Measurements from ENCODE around the gene ARL4A. TPM values are rescaled to one million over a fixed set of nuclear protein-coding genes. Genes with fewer than 3 reads are reported as not detected.

Gene ARL4A
- total RNA-seq, 2 experiments from 2014 or later: 11.7 to 12.0 TPM

GRCh38 chr7:12695965-12696364 is 8.5 kb downstream of the ARL4A start:
- no peaks in the 10 kb centered on the region for H3K27me3 Mint-ChIP-seq
- H3K27ac Mint-ChIP-seq: no peak overlapping the region
- no peak overlapping the region for H3K4me3 Mint-ChIP-seq
- H3K4me1 Mint-ChIP-seq: peaks cover 8% of the 10 kb centered on the region
- ATAC-seq (ENCODE audit: low read depth) (no peak), DNase-seq (no peak)
- H3K36me3 Mint-ChIP-seq: peaks cover 7% of the 10 kb centered on the region
- POLR2A ChIA-PET: interaction anchor here (2.1 kb wide), 1 partner anchor 9 kb away, joined by 10 read pairs; the partner anchor contains the start of gene ARL4A
- no peaks in the 10 kb centered on the region for H3K9me3 Mint-ChIP-seq

GRCh38 chr7:12699299-12699698 is 11.9 kb downstream of the ARL4A start:
- H3K4me1 Mint-ChIP-seq: peaks cover 1% of the 10 kb centered on the region
- no peak for DNase-seq
- ATAC-seq (ENCODE audit: low read depth): no peak
- POLR2A ChIA-PET: no interaction called here
- peaks cover 2% of the 10 kb centered on the region for H3K9me3 Mint-ChIP-seq
- peaks cover 4% of the 10 kb centered on the region for H3K36me3 Mint-ChIP-seq
- H3K4me3 Mint-ChIP-seq: no peak overlapping the region
- H3K27me3 Mint-ChIP-seq: no peaks in the 10 kb centered on the region
- H3K27ac Mint-ChIP-seq: no peak overlapping the region

GRCh38 chr7:12701433-12701832 is 14.0 kb downstream of the ARL4A start:
- POLR2A ChIA-PET: no interaction called here

GRCh38 chr7:12703881-12704280 is 16.4 kb downstream of the ARL4A start:
- no peak for ATAC-seq (ENCODE audit: low read depth)

More at GRCh38 chr7:12701433-12701832, 14.0 kb downstream of the ARL4A start:
- ATAC-seq (ENCODE audit: low read depth) (no peak), DNase-seq (no peak)
- Mint-ChIP-seq H3K4me1 (no peaks in the 10 kb centered on the region), H3K27me3 (no peaks in the 10 kb centered on the region), H3K27ac (no peak overlapping the region), H3K4me3 (no peak overlapping the region), H3K9me3 (peaks cover 2% of the 10 kb centered on the region), H3K36me3 (peaks cover 2% of the 10 kb centered on the region)

GRCh38 chr7:12705878-12706277 is 18.4 kb downstream of the ARL4A start:
- POLR2A ChIA-PET: interaction anchor here (1.3 kb wide), 1 partner anchor 10 kb away, joined by 3 read pairs; no protein-coding TSS in a partner anchor
- Mint-ChIP-seq H3K4me3 (no peak overlapping the region), H3K36me3 (peaks cover 2% of the 10 kb centered on the region)

More at GRCh38 chr7:12703881-12704280, 16.4 kb downstream of the ARL4A start:
- H3K9me3 Mint-ChIP-seq: peaks cover 2% of the 10 kb centered on the region
- DNase-seq: no peak
- no peaks in the 10 kb centered on the region for H3K4me1 Mint-ChIP-seq
- H3K4me3 Mint-ChIP-seq: no peak overlapping the region
- POLR2A ChIA-PET: interaction anchor here (0.7 kb wide), 1 partner anchor 16 kb away, joined by 3 read pairs; the partner anchor contains the start of gene ARL4A
- no peaks in the 10 kb centered on the region for H3K27me3 Mint-ChIP-seq
- H3K27ac Mint-ChIP-seq: no peak overlapping the region
- H3K36me3 Mint-ChIP-seq: peaks cover 2% of the 10 kb centered on the region

GRCh38 chr7:12706900-12707536 is 19.6 kb downstream of the ARL4A start:
- ATAC-seq (ENCODE audit: low read depth) (no peak), DNase-seq (no peak)
- Mint-ChIP-seq H3K36me3 (no peaks in the 10 kb centered on the region), H3K27me3 (no peaks in the 10 kb centered on the region), H3K27ac (no peak overlapping the region), H3K4me3 (no peak overlapping the region), H3K9me3 (no peaks in the 10 kb centered on the region), H3K4me1 (no peaks in the 10 kb centered on the region)
- POLR2A ChIA-PET: no interaction called here

More at GRCh38 chr7:12705878-12706277, 18.4 kb downstream of the ARL4A start:
- Mint-ChIP-seq H3K27ac (no peak overlapping the region), H3K27me3 (no peaks in the 10 kb centered on the region), H3K4me1 (no peaks in the 10 kb centered on the region), H3K9me3 (peaks cover 2% of the 10 kb centered on the region)
- no peak for DNase-seq
- no peak for ATAC-seq (ENCODE audit: low read depth)

GRCh38 chr7:12708314-12708713 is 20.9 kb downstream of the ARL4A start:
- POLR2A ChIA-PET: no interaction called here
- no peaks in the 10 kb centered on the region for H3K36me3 Mint-ChIP-seq
- DNase-seq (no peak), ATAC-seq (ENCODE audit: low read depth) (no peak)
- H3K27ac Mint-ChIP-seq: no peak overlapping the region
- H3K4me1 Mint-ChIP-seq: no peaks in the 10 kb centered on the region
- no peaks in the 10 kb centered on the region for H3K27me3 Mint-ChIP-seq
- no peaks in the 10 kb centered on the region for H3K9me3 Mint-ChIP-seq
- no peak overlapping the region for H3K4me3 Mint-ChIP-seq

GRCh38 chr7:12709726-12710502 is 22.5 kb downstream of the ARL4A start:
- ATAC-seq (ENCODE audit: low read depth): no peak
- Mint-ChIP-seq H3K4me1 (peaks cover under 1% of the 10 kb centered on the region), H3K36me3 (no peaks in the 10 kb centered on the region), H3K4me3 (no peak overlapping the region), H3K27ac (no peak overlapping the region), H3K9me3 (no peaks in the 10 kb centered on the region), H3K27me3 (no peaks in the 10 kb centered on the region)
- no peak for DNase-seq
- POLR2A ChIA-PET: no interaction called here

GRCh38 chr7:12711124-12711523 is 23.7 kb downstream of the ARL4A start:
- no peaks in the 10 kb centered on the region for H3K9me3 Mint-ChIP-seq
- no peaks in the 10 kb centered on the region for H3K27me3 Mint-ChIP-seq
- H3K36me3 Mint-ChIP-seq: no peaks in the 10 kb centered on the region
- ATAC-seq (ENCODE audit: low read depth) (no peak), DNase-seq (no peak)
- no peak overlapping the region for H3K4me3 Mint-ChIP-seq
- H3K4me1 Mint-ChIP-seq: peaks cover 11% of the 10 kb centered on the region
- no peak overlapping the region for H3K27ac Mint-ChIP-seq
- POLR2A ChIA-PET: interaction anchor here (0.7 kb wide), 1 partner anchor 24 kb away, joined by 5 read pairs; the partner anchor contains the start of gene ARL4A

GRCh38 chr7:12712236-12712635 is 24.8 kb downstream of the ARL4A start:
- H3K4me3 Mint-ChIP-seq: no peak overlapping the region

GRCh38 chr7:12713625-12714378 is 26.4 kb downstream of the ARL4A start:
- Mint-ChIP-seq H3K27ac (no peak overlapping the region), H3K27me3 (no peaks in the 10 kb centered on the region), H3K36me3 (peaks cover 2% of the 10 kb centered on the region), H3K4me3 (no peak overlapping the region), H3K9me3 (no peaks in the 10 kb centered on the region), H3K4me1 (peaks cover 17% of the 10 kb centered on the region)
- DNase-seq (no peak), ATAC-seq (ENCODE audit: low read depth) (no peak)
- POLR2A ChIA-PET: no interaction called here

More at GRCh38 chr7:12712236-12712635, 24.8 kb downstream of the ARL4A start:
- POLR2A ChIA-PET: no interaction called here
- Mint-ChIP-seq H3K36me3 (no peaks in the 10 kb centered on the region), H3K4me1 (peaks cover 16% of the 10 kb centered on the region), H3K27me3 (no peaks in the 10 kb centered on the region), H3K9me3 (no peaks in the 10 kb centered on the region), H3K27ac (no peak overlapping the region)
- DNase-seq (no peak), ATAC-seq (ENCODE audit: low read depth) (no peak)

GRCh38 chr7:12714379-12714737 is 26.9 kb downstream of the ARL4A start:
- DNase-seq: no peak
- Mint-ChIP-seq H3K27ac (peak overlapping the region; percentile 67), H3K27me3 (no peaks in the 10 kb centered on the region)

More at GRCh38 chr7:12714379-12714737, 26.9 kb downstream of the ARL4A start:
- H3K9me3 Mint-ChIP-seq: no peaks in the 10 kb centered on the region
- no peak for ATAC-seq (ENCODE audit: low read depth)
- POLR2A ChIA-PET: no interaction called here
- no peak overlapping the region for H3K4me3 Mint-ChIP-seq
- peaks cover 4% of the 10 kb centered on the region for H3K36me3 Mint-ChIP-seq
- peaks cover 20% of the 10 kb centered on the region for H3K4me1 Mint-ChIP-seq
